HCEC 1CT (cell line): ENCODE results near the gene CLCNKA.

Experiments used
- DNase-seq: peaks from one replicate; pipeline ENCODE4 v3.0.0-alpha.2; 2017

CLCNKA gene

GRCh38 chr1:16082283-16083038, 60.6 kb downstream of the CLCNKA start:
- DNase-seq = peak; percentile 38

GRCh38 chr1:16083486-16083885, 61.6 kb downstream of the CLCNKA start:
- DNase-seq = no peak
